HFF-Myc (cell line): ENCODE results near the gene KCNK7.

Source experiments
- DNase-seq: peaks from one replicate; pipeline ENCODE4 v3.0.0-alpha.2; 2011; ENCODE audit warnings: low read depth; ENCODE audit errors: extremely low read depth
- H3K4me3 ChIP-seq: replicated peaks from 2 replicates; pipeline ENCODE4 v1.5.1; 2011; ENCODE audit warnings: low read depth, mild to moderate bottlenecking, control low read depth, low read length
- TF ChIP-seq, protein P1 (sequence below): IDR thresholded peaks from 2 replicates; pipeline ENCODE4 v1.5.1; 2012; ENCODE audit warnings: mild to moderate bottlenecking, low read depth, low read length, control low read depth; ENCODE audit errors: missing control alignments

The KCNK7 gene

GRCh38 chr11:65583589-65583988 is 12.0 kb downstream of the KCNK7 start:
- DNase-seq = no peak
- H3K4me3 ChIP-seq = no peak overlapping the region
- TF ChIP-seq, protein P1, sequence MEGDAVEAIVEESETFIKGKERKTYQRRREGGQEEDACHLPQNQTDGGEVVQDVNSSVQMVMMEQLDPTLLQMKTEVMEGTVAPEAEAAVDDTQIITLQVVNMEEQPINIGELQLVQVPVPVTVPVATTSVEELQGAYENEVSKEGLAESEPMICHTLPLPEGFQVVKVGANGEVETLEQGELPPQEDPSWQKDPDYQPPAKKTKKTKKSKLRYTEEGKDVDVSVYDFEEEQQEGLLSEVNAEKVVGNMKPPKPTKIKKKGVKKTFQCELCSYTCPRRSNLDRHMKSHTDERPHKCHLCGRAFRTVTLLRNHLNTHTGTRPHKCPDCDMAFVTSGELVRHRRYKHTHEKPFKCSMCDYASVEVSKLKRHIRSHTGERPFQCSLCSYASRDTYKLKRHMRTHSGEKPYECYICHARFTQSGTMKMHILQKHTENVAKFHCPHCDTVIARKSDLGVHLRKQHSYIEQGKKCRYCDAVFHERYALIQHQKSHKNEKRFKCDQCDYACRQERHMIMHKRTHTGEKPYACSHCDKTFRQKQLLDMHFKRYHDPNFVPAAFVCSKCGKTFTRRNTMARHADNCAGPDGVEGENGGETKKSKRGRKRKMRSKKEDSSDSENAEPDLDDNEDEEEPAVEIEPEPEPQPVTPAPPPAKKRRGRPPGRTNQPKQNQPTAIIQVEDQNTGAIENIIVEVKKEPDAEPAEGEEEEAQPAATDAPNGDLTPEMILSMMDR = no peak

GRCh38 chr11:65581928-65582327 is 13.7 kb downstream of the KCNK7 start:
- no peak overlapping the region for H3K4me3 ChIP-seq
- TF ChIP-seq, protein P1 = no peak
- no peak for DNase-seq

- no peak for DNase-seq
- H3K4me3 ChIP-seq = no peak overlapping the region
- TF ChIP-seq, protein P1 = no peak
Measured at GRCh38 chr11:65580756-65581155, 14.8 kb downstream of the KCNK7 start.

DNA sequence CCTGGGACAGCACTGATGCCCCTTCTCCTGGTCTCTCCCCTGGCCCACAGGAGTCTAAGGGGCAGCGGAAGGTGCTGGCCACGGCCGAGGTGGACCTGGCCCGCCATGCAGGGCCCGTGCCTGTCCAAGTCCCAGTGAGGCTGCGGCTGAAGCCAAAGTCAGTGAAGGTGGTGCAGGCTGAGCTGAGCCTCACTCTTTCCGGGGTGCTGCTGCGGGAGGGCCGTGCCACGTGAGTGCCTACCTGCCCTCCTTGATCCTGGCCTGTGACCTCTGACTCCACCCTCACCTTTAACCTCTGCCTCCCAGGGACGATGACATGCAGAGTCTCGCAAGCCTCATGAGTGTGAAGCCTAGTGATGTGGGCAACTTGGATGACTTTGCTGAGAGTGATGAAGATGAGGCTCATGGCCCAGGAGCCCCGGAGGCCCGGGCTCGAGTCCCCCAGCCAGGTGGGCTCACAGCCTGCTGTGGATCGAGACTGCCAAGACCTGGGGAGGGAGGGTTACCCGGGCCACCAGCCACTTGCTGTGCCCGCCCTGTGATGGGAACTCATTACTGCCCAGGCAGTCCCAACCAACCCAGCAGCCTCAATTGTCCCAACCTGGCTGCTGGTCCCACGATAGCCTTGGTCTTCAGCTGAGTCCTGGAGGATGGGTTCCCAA is 15.4 kb downstream of the KCNK7 start:
- H3K4me3 ChIP-seq = no peak overlapping the region
- no peak for DNase-seq
- TF ChIP-seq, protein P1 = no peak

DNA sequence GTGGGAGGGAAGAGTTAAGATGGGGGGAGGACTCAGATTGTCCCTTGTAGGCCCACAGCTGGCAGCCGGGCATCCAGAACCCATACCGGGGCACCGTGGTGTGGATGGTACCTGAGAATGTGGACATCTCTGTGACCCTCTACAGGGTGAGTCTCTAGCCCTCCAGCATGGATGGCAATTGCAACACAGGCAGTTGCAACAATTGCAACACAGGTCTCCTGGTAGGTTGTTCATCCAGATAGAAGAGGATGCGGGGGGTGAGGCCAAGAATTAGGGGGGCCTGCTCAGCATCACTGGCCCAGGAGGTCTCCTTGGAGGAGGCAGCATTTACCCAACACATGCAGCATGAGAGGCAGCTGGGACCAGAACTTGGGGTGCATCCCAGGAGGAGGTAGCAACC is 16.3 kb downstream of the KCNK7 start:
- no peak for DNase-seq
- H3K4me3 ChIP-seq = no peak overlapping the region
- TF ChIP-seq, protein P1 = no peak

- no peak for DNase-seq
- TF ChIP-seq, protein P1 = no peak
- no peak overlapping the region for H3K4me3 ChIP-seq
Measured at GRCh38 chr11:65578667-65579066, 16.9 kb downstream of the KCNK7 start.

GRCh38 chr11:65578134-65578533 is 17.5 kb downstream of the KCNK7 start:
- TF ChIP-seq, protein P1 = no peak
- H3K4me3 ChIP-seq = no peak overlapping the region
- DNase-seq = no peak
